ENCODE results near the gene UTP3.
"Not testable (repeated sequence)": the region's sequence is repeated elsewhere in the genome, so short reads cannot be mapped to it uniquely, and the experiment has no call there.

The UTP3 gene

DNA sequence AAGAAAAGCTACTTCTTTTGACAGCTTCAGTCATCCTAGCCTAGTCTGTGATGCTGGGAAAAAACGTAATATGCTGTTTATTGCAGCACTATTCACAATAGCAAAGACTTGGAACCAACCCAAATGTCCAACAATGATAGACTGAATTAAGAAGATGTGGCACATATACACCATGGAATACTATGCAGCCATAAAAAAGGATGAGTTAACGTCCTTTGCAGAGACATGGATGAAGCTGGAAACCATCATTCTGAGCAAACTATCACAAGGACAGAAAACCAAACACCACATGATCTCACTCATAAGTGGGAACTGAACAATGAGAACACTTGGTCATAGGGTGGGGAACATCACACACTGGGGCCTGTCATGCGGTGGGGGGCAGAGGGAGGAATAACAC is 6.2 kb upstream of the UTP3 start:
- not testable (repeated sequence) for DNase-seq (ENCODE audit: low read depth in 1 of 2, low spot score in 1 of 2)

DNA sequence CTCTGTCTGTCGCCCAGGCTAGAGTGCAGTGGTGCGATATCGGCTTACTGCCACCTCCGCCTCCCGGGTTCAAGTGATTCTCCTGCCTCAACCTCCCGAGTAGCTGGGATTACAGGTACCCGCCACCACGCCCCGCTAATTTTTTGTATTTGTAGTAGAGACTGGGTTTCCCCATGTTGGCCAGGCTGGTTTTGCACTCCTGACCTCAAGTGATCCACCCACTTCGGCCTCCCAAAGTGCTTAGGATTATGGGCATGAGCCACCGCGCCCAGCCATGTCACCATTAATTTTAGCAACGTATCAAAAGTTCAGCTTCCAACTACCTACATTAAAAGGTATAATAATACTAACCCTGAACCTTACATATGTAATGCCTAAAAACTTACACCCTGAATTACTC is 940 bp upstream of the UTP3 start:
- no peak for DNase-seq (ENCODE audit: low read depth in 1 of 2, low spot score in 1 of 2)

DNA sequence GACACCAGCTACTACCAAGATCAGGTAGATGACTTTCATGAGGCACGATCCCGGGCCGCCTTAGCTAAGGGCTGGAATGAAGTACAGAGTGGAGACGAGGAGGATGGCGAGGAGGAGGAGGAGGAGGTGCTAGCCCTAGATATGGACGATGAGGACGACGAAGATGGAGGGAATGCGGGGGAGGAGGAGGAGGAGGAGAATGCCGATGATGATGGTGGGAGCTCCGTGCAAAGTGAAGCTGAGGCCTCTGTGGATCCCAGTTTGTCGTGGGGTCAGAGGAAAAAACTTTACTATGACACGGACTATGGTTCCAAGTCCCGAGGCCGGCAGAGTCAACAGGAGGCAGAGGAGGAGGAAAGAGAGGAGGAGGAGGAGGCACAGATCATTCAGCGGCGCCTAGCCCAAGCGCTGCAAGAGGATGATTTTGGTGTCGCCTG is 481 bp downstream of the UTP3 start:
- no peak for DNase-seq (ENCODE audit: low read depth in 1 of 2, low spot score in 1 of 2)

DNA sequence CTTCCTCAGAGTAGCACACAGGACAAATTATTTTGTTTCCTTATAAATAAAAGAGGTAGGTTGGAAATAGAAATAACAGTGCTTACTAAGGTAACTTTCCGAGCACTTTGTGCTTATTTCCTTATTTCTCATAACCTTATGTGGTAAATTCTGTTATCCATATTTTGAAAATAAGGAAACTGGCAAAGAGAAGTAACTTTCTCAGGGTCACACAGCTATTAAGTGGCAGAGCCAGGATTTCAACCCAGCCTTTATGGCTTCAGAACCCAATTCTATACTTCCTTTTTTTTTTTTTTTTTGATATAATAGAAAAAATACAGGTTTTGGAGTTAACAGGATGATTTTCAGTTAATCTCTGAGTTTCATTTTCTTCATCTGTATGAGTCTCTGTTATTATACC is 3.3 kb downstream of the UTP3 start:
- DNase-seq (ENCODE audit: low read depth in 1 of 2, low spot score in 1 of 2), result no peak

DNA sequence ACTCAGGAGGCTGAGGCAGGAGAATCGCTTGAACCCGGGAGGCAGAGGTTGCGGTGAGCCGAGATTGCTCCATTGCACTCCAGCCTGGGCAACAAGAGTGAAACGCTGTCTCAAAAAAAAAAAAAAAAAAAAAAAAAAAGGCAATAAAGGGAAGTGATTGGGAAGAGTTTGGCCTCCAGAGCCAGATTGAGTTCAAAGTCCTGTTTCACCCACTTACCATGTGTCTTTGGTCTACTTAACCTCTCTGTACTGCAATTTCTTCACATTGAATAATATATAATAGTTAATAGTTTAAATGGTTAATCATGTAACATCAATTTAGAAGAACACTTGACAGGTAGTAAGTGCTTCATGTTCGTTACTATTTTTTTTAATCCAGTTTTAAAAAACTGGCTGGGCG is 6.3 kb downstream of the UTP3 start:
- DNase-seq (ENCODE audit: low read depth in 1 of 2, low spot score in 1 of 2), result not testable (repeated sequence)

DNA sequence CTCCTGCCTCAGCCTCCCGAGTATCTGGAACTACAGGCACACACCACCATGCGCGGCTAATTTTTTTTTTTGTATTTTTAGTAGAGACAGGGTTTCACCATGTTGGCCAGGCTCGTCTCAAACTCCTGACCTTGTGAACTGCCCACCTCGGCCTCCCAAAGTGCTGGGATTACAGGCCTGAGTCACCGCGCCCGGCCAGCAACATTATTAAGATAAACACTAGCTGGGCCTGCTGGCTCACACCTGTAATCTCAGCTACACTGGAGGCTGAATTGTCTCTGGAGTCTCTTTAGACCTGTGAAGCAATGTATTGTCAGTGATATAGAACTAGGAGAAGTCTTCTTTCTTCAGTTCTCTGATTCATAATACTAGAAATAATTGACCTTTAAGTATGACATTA is 10.1 kb downstream of the UTP3 start:
- DNase-seq (ENCODE audit: low read depth in 1 of 2, low spot score in 1 of 2), result not testable (repeated sequence)

DNA sequence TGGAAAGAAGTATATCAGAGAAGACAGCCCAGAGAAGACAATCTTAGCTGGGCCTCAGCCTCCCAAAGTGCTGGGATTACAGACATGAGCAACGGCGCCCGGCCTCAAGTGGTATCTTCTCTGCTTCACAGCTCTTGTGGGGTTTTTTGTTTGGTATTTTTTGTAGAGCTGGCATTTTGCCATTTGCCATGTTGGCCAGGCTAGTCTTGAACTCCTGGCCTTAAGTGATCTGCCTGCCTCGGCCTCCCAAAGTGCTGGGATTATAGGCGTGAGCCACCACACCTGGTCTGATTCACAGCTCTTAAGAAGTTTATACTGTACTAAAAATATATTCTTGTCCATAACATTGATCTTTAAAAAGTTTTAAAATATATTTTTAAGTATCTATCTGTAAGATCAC is 12.4 kb downstream of the UTP3 start:
- DNase-seq (ENCODE audit: low read depth in 1 of 2, low spot score in 1 of 2), result no peak

DNA sequence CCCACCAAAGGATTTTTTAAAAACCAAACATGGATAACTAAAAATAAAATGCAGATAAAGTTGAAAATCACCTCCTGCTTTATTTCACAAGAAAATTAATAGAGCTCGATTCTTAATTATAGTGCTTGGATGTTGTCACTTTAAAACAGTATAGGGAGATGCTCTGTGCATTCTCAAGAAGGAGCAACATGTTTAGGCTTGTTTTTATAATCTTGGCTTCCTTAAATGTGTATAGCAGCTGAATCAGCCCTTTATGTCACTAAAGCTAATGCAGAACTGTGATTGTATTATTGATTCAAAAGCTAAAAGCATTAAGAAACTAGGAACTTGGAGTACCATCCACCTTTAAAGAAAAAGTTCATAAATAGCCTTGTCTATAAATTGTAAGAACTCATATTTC is 12.9 kb downstream of the UTP3 start:
- DNase-seq (ENCODE audit: low read depth in 1 of 2, low spot score in 1 of 2), result no peak

DNA sequence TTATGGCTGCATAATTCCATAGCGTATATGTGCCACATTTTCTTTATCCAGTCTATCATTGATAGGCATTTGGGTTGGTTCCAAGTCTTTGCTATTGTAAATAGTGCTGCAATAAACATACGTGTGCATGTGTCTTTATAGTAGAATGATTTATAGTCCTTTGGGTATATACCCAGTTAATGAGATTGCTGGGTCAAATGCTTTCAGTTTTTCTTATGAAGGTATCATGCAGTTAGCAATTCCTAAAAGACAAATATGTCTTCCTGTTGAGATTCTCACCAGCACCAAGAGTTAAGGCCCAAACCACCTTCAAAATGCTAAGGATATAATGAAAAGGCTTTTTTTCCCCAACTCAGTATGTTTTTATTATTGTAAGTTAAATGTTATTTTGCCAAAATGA is 14.3 kb downstream of the UTP3 start:
- not testable (repeated sequence) for DNase-seq (ENCODE audit: low read depth in 1 of 2, low spot score in 1 of 2)

DNA sequence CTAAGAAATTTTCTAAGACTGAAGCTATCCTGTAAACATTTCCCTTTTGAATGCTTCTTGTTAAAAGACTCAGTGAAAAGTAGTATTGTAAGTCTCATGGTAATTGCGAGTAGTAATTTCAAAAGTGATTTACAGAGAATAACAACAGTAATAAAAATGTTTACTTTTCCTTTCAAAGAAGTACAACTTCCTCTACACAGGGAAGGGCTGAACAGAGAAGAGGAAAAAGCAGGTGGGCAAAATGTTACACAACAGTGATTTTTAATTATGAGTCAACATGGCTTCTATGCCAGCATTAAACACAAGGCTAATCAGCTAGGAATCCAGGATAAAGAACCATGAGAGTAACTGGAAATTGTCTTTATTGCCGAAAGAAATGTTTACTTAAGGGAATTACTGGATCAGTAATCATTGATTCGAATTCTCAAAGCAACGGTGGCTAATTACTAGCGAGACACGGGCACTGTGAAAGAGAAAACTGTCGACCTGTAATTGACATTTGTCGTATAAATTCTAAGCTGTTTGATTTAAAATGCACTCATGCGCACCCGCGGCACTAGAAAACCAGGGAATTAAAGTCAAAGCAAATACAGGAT is 15.4 kb downstream of the UTP3 start:
- no peak for DNase-seq (ENCODE audit: low read depth in 1 of 2, low spot score in 1 of 2)

DNA sequence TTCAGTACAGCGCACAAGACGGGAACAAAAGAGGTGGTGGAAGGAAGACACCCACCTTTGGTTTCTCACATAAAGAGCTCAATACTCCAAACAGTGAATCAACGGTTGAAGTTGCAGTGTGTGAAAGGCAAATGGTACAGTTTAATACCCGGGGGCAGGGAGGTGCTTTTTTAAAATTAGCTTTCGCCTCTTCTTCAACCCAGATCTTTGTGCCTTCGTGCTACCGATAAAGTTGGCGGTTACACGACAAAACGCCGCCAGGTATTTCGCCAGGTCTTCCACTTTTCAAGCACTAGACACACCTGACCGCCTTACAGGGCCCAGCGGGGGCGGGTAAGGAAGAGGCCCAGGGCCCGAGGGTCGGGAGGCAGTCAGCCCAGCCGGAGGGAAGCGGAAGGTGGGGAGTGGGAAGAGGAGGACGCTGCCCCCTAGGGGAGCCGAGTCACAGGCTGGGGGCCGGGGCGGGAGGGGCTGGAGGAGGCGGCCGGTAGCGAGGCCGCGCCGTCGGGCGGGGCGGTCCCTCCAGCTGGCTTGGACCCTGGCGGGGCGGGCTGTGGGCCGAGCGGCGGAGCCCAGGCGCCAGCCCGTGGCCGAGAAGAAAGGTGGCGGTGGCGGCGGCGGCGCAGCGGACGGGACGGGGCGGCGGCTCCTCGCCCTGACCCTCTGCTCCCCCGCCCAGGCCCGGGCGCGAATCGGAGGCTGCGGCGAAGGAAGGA is 16.0 kb downstream of the UTP3 start:
- DNase-seq (ENCODE audit: low read depth in 1 of 2, low spot score in 1 of 2), result peak; percentile 48 to 49

DNA sequence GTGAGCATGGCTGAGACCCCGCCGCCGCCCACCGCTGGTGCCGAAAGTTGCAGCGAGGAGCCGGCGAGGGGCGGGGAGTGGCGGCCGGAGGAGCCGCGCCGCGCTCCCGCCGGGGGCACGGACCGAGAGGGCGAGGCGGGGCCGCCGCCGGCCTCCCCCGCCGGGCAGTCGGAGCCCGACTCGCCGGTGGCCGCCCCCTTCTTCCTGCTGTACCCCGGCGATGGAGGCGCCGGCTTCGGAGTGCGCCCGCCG is 16.5 kb downstream of the UTP3 start:
- DNase-seq (ENCODE audit: low read depth in 1 of 2, low spot score in 1 of 2), result no peak

DNA sequence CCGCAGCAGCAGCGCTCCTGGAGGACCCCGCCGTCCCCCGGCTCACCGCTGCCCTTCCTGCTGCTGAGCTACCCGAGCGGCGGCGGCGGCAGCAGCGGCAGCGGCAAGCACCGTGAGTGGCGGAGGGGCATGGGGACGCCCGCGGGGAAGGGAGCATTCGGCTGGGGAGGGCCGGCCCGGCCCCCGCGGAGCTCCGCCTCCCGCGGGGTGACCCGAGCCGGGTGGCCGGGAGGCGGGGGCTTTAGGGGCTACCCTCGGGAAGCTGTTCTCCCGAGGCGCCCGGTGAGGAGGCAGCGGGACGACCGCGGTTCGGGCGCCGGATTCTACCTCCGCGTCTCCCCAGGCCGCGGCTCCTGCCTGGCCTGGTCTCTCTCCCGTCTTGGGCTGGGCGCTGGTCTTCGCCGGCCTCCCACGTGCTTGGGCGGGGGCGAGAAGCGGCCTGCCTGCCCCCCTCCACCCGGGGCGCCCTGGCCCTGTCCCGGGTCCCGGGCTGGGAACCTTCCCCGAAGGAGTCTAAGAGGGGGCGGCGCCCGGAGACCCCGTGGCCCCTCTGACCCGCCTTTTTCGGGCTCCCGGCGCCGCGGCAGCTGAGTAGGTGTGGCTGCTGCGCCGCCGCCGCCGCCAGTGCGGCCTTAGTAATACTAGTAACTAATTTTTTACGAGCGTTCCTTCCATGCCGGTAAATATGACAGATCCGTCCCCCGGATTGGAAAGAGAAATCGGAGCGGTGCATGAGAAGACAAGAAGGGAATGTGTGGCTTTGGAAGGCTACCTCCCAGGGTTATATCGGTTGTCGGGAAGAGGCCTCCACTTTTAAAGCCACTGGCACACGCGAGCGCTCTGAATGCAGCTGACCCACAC is 17.1 kb downstream of the UTP3 start:
- peak; percentile 42 to 60 for DNase-seq (ENCODE audit: low read depth in 1 of 2, low spot score in 1 of 2)

DNA sequence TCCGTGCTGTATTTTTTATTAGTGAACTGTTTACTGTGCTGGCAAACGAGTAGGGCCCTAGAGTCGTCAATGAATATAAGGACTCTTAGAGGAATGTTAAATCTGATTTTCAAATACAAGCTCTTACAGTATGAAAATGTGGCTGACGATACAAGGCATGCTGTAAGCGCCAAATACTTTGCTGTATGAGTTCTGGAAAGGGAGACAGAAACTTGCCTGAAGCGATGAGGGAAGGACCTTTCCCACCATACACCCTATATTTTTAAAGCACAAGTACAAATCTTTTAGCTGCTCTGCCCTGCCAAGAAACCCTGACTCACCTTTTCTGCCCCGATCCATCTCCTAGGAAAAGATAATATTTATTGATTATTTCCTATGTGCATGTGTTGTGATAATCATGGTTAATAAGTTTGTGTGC is 17.7 kb downstream of the UTP3 start:
- no peak for DNase-seq (ENCODE audit: low read depth in 1 of 2, low spot score in 1 of 2)

DNA sequence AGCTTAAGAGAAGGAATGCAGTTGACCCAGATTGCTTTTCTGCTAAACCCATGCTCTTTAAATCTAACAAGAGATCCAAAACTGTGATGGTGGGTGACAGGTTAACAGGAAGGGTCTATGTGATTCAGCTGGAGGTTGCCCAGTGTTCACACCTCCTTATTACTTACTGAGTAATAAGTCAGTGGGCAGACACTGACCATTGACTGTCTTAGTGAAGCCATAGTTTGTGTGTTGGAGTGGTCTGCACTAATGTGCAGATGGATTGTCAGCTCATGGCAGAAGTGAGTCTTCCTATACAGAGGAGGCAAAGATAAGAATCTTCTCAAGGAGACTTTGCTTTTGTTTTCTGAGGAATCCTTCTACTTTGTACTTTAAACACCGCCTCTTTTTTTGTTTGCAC is 18.2 kb downstream of the UTP3 start:
- DNase-seq (ENCODE audit: low read depth in 1 of 2, low spot score in 1 of 2), result no peak

DNA sequence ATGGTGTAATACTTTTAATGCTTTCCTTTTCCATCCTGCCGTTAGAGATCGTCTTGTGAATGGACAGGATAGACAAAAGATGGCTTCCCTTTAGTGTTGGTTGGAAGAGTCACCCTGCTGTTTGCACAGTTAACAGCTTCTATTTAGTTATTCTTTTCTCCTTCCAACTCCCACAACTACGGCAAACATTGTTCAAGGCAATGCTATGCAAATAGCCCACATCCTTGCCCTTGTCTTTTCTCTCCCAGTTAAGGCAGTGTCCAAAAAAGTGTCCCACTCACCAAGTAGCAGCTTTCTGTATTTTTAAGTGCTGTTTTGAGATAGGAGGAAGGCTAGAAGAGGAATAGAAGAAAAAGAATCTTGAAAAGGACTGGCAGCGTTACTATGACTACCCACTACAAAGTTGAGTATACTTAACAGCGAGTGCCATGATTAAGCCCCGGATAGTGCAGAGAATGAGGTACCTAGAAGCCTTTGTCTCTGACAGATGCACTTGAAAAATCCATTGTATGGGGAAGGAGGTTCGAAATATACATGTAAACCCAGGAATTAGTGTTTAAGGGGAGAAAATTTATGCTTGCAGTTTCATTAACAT is 21.4 kb downstream of the UTP3 start:
- DNase-seq (ENCODE audit: low read depth in 1 of 2, low spot score in 1 of 2), result no peak

DNA sequence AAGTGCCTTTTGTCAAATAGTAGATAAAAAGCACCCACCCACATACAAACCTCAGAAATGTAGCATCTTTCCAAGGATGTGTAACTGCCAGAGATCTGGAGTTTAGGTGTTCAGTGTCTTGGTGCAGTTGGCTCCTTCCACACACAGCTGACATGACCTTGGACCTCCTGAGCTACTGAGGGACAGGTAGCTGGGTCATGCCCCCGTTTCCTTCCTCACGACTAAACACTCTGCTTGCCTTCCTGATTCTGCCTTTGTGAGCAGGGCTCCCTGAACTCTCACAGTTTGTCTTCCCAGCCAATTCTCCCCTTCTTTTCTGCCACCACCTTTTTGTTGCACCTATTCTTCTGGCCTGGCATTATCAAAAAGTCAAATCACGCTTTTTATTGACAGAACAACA is 23.3 kb downstream of the UTP3 start:
- DNase-seq (ENCODE audit: low read depth in 1 of 2, low spot score in 1 of 2), result no peak

DNA sequence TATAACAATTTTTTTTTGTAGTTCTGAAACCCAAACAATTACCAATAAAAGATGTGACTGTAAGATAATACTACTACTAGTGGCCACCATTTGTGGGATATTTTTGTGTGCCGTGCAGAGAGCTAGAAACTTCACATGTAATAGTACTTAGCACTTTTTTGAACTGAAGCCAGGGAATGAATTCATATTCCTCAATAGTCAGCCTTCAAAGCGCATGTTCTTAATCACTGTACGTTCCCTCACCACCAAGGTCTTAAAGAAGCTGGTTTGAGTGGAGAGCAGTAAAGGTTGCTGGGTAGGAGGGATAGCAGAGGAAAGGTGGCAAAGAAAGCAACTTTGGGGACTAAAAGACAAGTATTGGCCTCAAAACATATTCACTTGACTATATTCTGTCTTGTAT is 23.8 kb downstream of the UTP3 start:
- DNase-seq (ENCODE audit: low read depth in 1 of 2, low spot score in 1 of 2), result no peak

DNA sequence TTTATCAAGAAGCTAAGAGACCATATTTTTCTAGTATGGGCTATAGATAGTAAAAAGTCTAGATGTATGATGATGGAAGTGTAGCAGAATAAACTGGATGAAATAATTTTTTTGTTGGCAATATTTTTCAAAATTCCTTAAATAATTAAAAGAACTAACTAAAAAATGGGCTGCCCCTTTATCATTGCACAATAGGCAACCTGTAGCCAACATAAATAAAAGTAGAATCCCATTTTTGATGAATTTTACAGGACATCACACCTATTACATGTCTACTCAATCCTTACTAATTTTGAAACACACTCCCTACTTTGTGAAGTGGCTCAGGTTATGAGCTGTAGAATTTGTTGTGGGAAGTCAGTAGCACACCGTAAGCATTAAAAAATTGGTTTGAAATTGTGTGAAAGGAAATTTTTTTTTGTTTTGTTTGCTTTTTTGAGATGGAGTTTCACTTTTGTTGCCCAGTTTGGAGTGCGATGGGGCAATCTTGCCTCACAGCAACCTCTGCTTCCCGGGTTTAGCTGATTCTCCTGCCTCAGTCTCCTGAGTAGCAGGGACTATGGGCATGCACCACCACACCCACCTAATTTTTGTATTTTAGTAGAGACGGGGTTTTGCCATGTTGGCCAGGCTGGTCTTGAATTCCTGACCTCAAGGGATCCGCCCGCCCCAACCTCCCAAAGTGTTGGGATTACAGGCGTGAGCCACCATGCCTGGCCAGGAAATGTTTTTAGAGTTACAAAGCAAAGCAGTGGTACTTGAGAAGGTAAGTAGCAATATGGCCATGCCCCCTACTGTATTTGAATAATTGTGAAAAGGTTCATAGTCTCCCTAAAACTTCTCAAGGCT is 24.5 kb downstream of the UTP3 start:
- DNase-seq (ENCODE audit: low read depth in 1 of 2, low spot score in 1 of 2), result no peak

DNA sequence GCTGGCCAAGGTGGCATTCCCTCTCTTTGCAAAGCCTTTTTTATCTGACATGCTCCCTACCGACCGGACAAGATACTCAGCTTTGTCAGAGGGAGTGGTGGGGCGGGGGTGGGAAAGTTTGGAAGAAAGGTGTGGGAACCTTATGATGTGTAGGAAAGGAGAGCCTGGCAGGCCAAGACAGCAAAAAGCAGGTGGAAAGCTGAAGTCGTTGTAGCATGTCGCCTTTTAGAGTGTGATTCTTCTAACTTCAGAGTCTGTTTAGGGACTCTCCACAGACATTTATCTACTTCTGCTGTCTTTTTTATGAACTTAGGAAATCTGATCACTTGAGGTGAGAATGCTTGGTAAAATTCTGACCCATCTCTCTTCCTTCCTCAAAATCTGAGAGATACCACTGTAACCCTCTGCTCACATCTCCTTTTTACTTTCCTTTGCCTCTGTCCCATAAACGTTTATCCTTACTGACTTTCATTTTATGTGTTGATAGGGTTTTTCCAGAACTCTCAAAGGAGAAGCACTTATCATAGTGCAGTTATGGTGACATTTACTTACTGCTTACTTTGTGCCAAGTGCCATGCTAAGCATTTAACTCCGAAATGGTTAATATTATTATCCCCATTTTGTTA is 25.2 kb downstream of the UTP3 start:
- DNase-seq (ENCODE audit: low read depth in 1 of 2, low spot score in 1 of 2), result no peak
